IPS DF 6.9 (cell line): Measurements from ENCODE around the gene FGF14.
"Not testable (repeated sequence)": the region's sequence is repeated elsewhere in the genome, so short reads cannot be mapped to it uniquely, and the experiment has no call there.

ENCODE experiments used
- DNase-seq: peaks from one replicate; pipeline ENCODE4 v3.0.0-alpha.2; 2013; ENCODE audit warnings: low read depth, low spot score
- H3K27ac ChIP-seq: one replicate; pipeline ENCODE4 v1.5.1; 2013; ENCODE audit warnings: low read length, control low read depth
- H3K27me3 ChIP-seq: 2 replicates; pipeline ENCODE4 v1.6.1; 2013; ENCODE audit warnings: mild to moderate bottlenecking, low read length; ENCODE audit not compliant: control insufficient read depth, insufficient read depth
- H3K36me3 ChIP-seq: 2 replicates; pipeline ENCODE4 v1.6.1; 2013; ENCODE audit warnings: low read length; ENCODE audit not compliant: control insufficient read depth, insufficient read depth
- H3K4me1 ChIP-seq: 2 replicates; pipeline ENCODE4 v1.6.1; 2013; ENCODE audit warnings: low read length; ENCODE audit not compliant: control insufficient read depth, insufficient read depth
- H3K4me3 ChIP-seq: 2 replicates; pipeline ENCODE4 v1.5.1; 2013; ENCODE audit warnings: mild to moderate bottlenecking, low read length
- H3K9me3 ChIP-seq: 2 replicates; pipeline ENCODE4 v1.6.1; 2013; ENCODE audit warnings: low read length, inconsistent platforms; ENCODE audit not compliant: control insufficient read depth, insufficient read depth
- WGBS: extraction: QIAGEN DNeasy Blood & Tissue Kit; methylation state at CpG from one replicate; pipeline ENCODE4 v1.1.7; 2013; ENCODE audit warnings: mixed read lengths, missing lambda C conversion rate; ENCODE audit not compliant: insufficient read length, insufficient coverage; 5-methylcytosine and 5-hydroxymethylcytosine counted together

Gene FGF14

GRCh38 chr13:102028868-102029267 is 373.0 kb downstream of the FGF14 start:
- Histone ChIP-seq H3K4me1 (no peaks in the 10 kb centered on the region), H3K27me3 (no peaks in the 10 kb centered on the region), H3K27ac (no peak overlapping the region), H3K9me3 (no peaks in the 10 kb centered on the region), H3K36me3 (no peaks in the 10 kb centered on the region), H3K4me3 (no peak overlapping the region)
- WGBS, result no CpG with 5 or more reads among the region's 5 CpGs
- no peak for DNase-seq

- no peak for DNase-seq
- no peaks in the 10 kb centered on the region for H3K27me3 ChIP-seq
- WGBS, result no CpG with 5 or more reads among the region's 4 CpGs
Measured at GRCh38 chr13:102028206-102028605, 373.6 kb downstream of the FGF14 start.

GRCh38 chr13:102021777-102022176 is 380.1 kb downstream of the FGF14 start:
- Histone ChIP-seq H3K27me3 (no peaks in the 10 kb centered on the region), H3K27ac (no peak overlapping the region), H3K36me3 (no peaks in the 10 kb centered on the region), H3K9me3 (no peaks in the 10 kb centered on the region), H3K4me3 (no peak overlapping the region), H3K4me1 (no peaks in the 10 kb centered on the region)
- DNase-seq, result no peak
- WGBS, result no CpG with 5 or more reads among the region's 2 CpGs

More at GRCh38 chr13:102028206-102028605, 373.6 kb downstream of the FGF14 start:
- Histone ChIP-seq H3K9me3 (no peaks in the 10 kb centered on the region), H3K36me3 (no peaks in the 10 kb centered on the region), H3K4me1 (no peaks in the 10 kb centered on the region), H3K27ac (no peak overlapping the region), H3K4me3 (no peak overlapping the region)

- Histone ChIP-seq H3K4me3 (no peak overlapping the region), H3K4me1 (no peaks in the 10 kb centered on the region), H3K27ac (no peak overlapping the region), H3K27me3 (no peaks in the 10 kb centered on the region), H3K9me3 (no peaks in the 10 kb centered on the region), H3K36me3 (no peaks in the 10 kb centered on the region)
- no peak for DNase-seq
- no CpG with 5 or more reads among the region's 4 CpGs for WGBS
Measured at GRCh38 chr13:102020611-102021216, 381.1 kb downstream of the FGF14 start.

- no peaks in the 10 kb centered on the region for H3K27me3 ChIP-seq
- no peaks in the 10 kb centered on the region for H3K36me3 ChIP-seq
- H3K4me1 ChIP-seq, result no peaks in the 10 kb centered on the region
- H3K27ac ChIP-seq, result no peak overlapping the region
- DNase-seq, result no peak
- no peaks in the 10 kb centered on the region for H3K9me3 ChIP-seq
- H3K4me3 ChIP-seq, result no peak overlapping the region
Measured at GRCh38 chr13:102018716-102019115, 383.1 kb downstream of the FGF14 start.

- Histone ChIP-seq H3K9me3 (no peaks in the 10 kb centered on the region), H3K4me1 (no peaks in the 10 kb centered on the region), H3K27me3 (no peaks in the 10 kb centered on the region), H3K27ac (no peak overlapping the region), H3K36me3 (no peaks in the 10 kb centered on the region), H3K4me3 (no peak overlapping the region)
- DNase-seq, result no peak
Measured at GRCh38 chr13:102017248-102017647, 384.6 kb downstream of the FGF14 start.

- Histone ChIP-seq H3K27ac (no peak overlapping the region), H3K36me3 (no peaks in the 10 kb centered on the region), H3K9me3 (no peaks in the 10 kb centered on the region), H3K4me3 (no peak overlapping the region), H3K27me3 (no peaks in the 10 kb centered on the region), H3K4me1 (no peaks in the 10 kb centered on the region)
- DNase-seq, result no peak
- WGBS, result no CpG with 5 or more reads among the region's 7 CpGs
Measured at GRCh38 chr13:102012299-102013293, 389.3 kb downstream of the FGF14 start.

GRCh38 chr13:102011455-102011854 is 390.4 kb downstream of the FGF14 start:
- H3K9me3 ChIP-seq, H3K4me1 ChIP-seq, H3K36me3 ChIP-seq, H3K27ac ChIP-seq, DNase-seq, H3K4me3 ChIP-seq, H3K27me3 ChIP-seq: not testable (repeated sequence)
- no CpG with 5 or more reads among the region's 5 CpGs for WGBS

GRCh38 chr13:102003848-102004570 is 397.8 kb downstream of the FGF14 start:
- Histone ChIP-seq H3K36me3 (no peaks in the 10 kb centered on the region), H3K4me3 (no peak overlapping the region), H3K27ac (no peak overlapping the region), H3K4me1 (no peaks in the 10 kb centered on the region), H3K9me3 (no peaks in the 10 kb centered on the region), H3K27me3 (no peaks in the 10 kb centered on the region)
- DNase-seq, result no peak
- WGBS, result no CpG with 5 or more reads among the region's 5 CpGs

- Histone ChIP-seq H3K9me3 (no peaks in the 10 kb centered on the region), H3K4me3 (no peak overlapping the region), H3K27me3 (no peaks in the 10 kb centered on the region), H3K4me1 (no peaks in the 10 kb centered on the region), H3K27ac (no peak overlapping the region), H3K36me3 (no peaks in the 10 kb centered on the region)
- no peak for DNase-seq
- WGBS, result no CpG with 5 or more reads among the region's 3 CpGs
Measured at GRCh38 chr13:102002287-102002686, 399.6 kb downstream of the FGF14 start.
